DOHH2 (cell line): ENCODE results near the gene PKD1.

ENCODE experiments used
- CTCF ChIP-seq: fragments of 200-600 bp; sonication (generic); IDR thresholded peaks from one replicate; pipeline ENCODE4 v1.5.1; 2014; ENCODE audit warnings: antibody characterized with exemption, mild to moderate bottlenecking, low read depth, low read length; ENCODE audit not compliant: poor library complexity, severe bottlenecking
- EZH2phosphoT487 ChIP-seq: fragments of 200-600 bp; sonication (generic); IDR thresholded peaks from 2 replicates; pipeline ENCODE4 v1.6.1; 2017; ENCODE audit warnings: borderline replicate concordance, mild to moderate bottlenecking, antibody characterized with exemption, low read length, moderate library complexity, mixed read lengths

- TF ChIP-seq CTCF (no peak), EZH2phosphoT487 (no peak)
These were observed 14.1 kb upstream of the PKD1 start for GRCh38 chr16:2149630-2150417.
